ENCODE measurements around the gene PROM1. TPM values are rescaled to one million over a fixed set of nuclear protein-coding genes. Genes with fewer than 3 reads are reported as not detected.

Gene PROM1
- total RNA-seq, 1 experiment from 2014 or later, result 17.7 TPM

DNA sequence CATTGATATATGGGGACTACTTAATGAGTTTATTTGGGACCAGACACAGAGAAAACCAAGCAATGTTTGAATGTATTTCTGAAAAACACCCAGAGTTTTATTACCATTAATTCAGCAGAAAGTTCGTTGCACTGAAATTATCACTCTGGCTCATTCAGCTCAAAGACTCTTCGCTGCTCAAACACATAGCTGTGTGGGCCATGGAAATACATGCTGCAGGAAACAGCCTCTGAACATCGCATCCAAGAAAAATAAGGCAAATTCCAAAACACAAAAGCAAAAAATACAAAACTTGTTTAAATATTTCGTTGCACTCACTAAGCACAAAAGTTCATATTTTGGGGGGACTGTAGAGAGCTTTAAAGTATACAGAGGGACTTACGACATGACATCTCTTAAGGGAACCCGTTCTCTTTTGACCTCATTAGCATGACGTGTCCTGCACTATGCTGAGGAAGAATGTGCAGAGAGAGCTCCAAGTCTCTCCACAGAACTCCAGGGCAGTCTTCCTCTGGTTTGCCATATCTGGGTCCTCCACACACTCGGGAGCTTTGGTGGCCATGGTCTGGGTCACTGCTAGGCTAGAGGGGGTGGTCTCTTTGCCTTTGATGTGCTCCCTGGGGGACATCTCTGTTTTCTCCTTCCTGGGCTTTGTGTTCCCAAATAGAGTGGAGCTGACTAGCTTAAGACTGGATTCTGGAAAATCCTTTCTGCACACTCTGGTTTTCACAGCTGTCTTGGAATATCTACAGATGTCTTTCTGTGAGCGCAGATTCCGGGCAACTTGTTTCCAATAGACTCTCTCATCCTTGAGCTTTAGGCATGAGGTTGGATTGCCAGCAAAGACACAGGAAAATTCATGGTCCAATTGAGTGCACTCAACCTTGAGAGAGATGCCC is 148.1 kb downstream of the PROM1 start:
- ChIA-PET CTCF (no interaction called here), POLR2A (no interaction called here), RAD21 (ENCODE audit: low non-redundant PET in 1 of 2, low total read pairs in 2 of 2, uncharacterized antibody in 2 of 2, unreplicated experiment in 2 of 2) (no interaction called here)
- Histone ChIP-seq H3K9me2 (ENCODE audit: insufficient read depth) (no peaks in the 10 kb centered on the region), H2AFZ (ENCODE audit: low read depth, low read length, poor library complexity, severe bottlenecking) (no peak overlapping the region), H3K27ac (ENCODE audit: low read depth, low read length) (no peak overlapping the region), H3K4me1 (ENCODE audit: control insufficient read depth in 1 of 2, insufficient read depth in 2 of 2, low read length in 2 of 2) (peaks cover 11 to 28% of the 10 kb centered on the region in 2 experiments), H4K20me1 (ENCODE audit: insufficient read depth) (no peaks in the 10 kb centered on the region), H3K27me3 (ENCODE audit: insufficient read depth, low read length) (no peaks in the 10 kb centered on the region), H3K36me3 (ENCODE audit: control insufficient read depth in 1 of 2, insufficient read depth in 2 of 2, low read length in 2 of 2) (no peaks in the 10 kb centered on the region), H3K4me3 (replicated peaks in 1 of 2; ENCODE audit: low read depth in 1 of 2, low read length in 2 of 2) (no peak overlapping the region), H3K9me3 (ENCODE audit: control insufficient read depth in 1 of 2, insufficient read depth in 1 of 2, low read depth in 1 of 2, low read length in 2 of 2) (no peaks in the 10 kb centered on the region), H3K4me2 (ENCODE audit: low read length) (no peak overlapping the region), H3K9ac (ENCODE audit: low read length) (no peak overlapping the region), H3K79me2 (ENCODE audit: insufficient read depth, low read length) (no peaks in the 10 kb centered on the region)
- TF ChIP-seq TCF7L2 (IDR thresholded peaks at IDR 0.05; ENCODE audit: borderline replicate concordance, extremely low read depth, insufficient read depth, insufficient read length) (no peak), POLR2A (IDR thresholded peaks at IDR 0.05; ENCODE audit: borderline replicate concordance, extremely low read depth, insufficient read depth, insufficient read length) (no peak), YY1 (IDR thresholded peaks at IDR 0.05; ENCODE audit: extremely low read depth, insufficient replicate concordance, low read depth, low read length) (no peak), EZH2 (IDR thresholded peaks at IDR 0.05) (no peak), CBX3 (IDR thresholded peaks at IDR 0.05; ENCODE audit: low read depth) (no peak), SIN3A (IDR thresholded peaks at IDR 0.05; ENCODE audit: low read depth) (no peak), CEBPB (IDR thresholded peaks at IDR 0.05; ENCODE audit: low read depth) (no peak), RAD21 (IDR thresholded peaks at IDR 0.05; ENCODE audit: low read depth) (no peak), ZFX (IDR thresholded peaks at IDR 0.05) (no peak), POLR2AphosphoS5 (IDR thresholded peaks at IDR 0.05; ENCODE audit: low read depth, low read length) (no peak), ZNF274 (IDR thresholded peaks at IDR 0.05; ENCODE audit: low read depth, low read length) (no peak)
- TF ChIP-seq, protein P1, sequence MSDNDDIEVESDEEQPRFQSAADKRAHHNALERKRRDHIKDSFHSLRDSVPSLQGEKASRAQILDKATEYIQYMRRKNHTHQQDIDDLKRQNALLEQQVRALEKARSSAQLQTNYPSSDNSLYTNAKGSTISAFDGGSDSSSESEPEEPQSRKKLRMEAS (IDR thresholded peaks at IDR 0.05), result no peak
- intact Hi-C loops (cut with micrococcal nuclease), result loop anchor here (5.0 kb wide), 1 partner anchor 43 kb away; no protein-coding TSS in a partner anchor
- BruUV-seq (replicated peaks), result no TSS peak
- DNase-seq (ENCODE audit: low read depth, low spot score), result no peak
- no peak for ATAC-seq

Measured in HCT116 (cell line).